Activated CD8-positive, alpha-beta memory T cell treated with anti-CD3 and anti-CD28 coated beads for 48 hours (primary cell): ENCODE measurements around the gene MAPK8IP2.

Experiments
- DNase-seq, 3 experiments: peaks; one replicate each; pipeline ENCODE4 v3.0.0-alpha.2; 2020; ENCODE audit warnings: low read depth in 2 of 3, low spot score in 2 of 3

MAPK8IP2 gene

DNA sequence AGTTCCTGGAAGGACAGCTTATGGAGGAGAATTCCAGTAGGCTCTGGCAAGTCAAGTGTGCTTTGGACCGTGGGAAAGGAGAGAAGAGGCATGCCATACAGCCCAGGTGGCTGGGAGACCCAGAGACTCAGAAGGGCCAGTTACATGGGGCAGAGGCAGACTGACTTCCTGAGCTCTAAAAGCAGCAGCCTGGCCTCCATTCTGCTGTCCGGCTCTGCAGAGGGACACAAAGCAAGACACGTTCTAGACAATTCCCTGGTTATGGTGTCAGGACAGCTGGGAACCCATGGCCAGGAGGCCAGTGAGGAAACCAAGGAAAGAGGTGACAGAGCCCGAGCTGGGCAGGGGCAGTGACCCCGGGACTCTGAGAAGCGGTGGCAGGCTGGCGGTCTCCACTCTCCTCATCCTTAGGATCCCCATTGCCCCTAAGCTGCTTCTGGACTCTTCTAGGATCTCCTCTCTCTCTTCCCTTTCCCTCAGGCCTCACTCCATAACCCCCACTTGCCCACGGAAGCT lies 25.1 kb upstream of the MAPK8IP2 start:
- DNase-seq: no peak

- no peak for DNase-seq
These were observed 24.5 kb upstream of the MAPK8IP2 start for GRCh38 chr22:50576070-50576469.

GRCh38 chr22:50576806-50577696 lies 23.5 kb upstream of the MAPK8IP2 start:
- DNase-seq: no peak

- DNase-seq: no peak
These were observed 23.0 kb upstream of the MAPK8IP2 start for GRCh38 chr22:50577697-50577986.

- DNase-seq: no peak
These were observed 22.4 kb upstream of the MAPK8IP2 start, which contains the start of gene CPT1B for GRCh38 chr22:50577987-50578775. TSS of gene CPT1B (minus strand) at chr22:50578427. CDS start at chr22:50577915, 512 bp downstream.

GRCh38 chr22:50578776-50579310 lies 21.8 kb upstream of the MAPK8IP2 start:
- no peak for DNase-seq

GRCh38 chr22:50579752-50580151 lies 20.8 kb upstream of the MAPK8IP2 start:
- DNase-seq: no peak

GRCh38 chr22:50581031-50581949 lies 19.3 kb upstream of the MAPK8IP2 start:
- no peak for DNase-seq

- no peak for DNase-seq
These were observed 18.6 kb upstream of the MAPK8IP2 start for GRCh38 chr22:50581950-50582492.

DNA sequence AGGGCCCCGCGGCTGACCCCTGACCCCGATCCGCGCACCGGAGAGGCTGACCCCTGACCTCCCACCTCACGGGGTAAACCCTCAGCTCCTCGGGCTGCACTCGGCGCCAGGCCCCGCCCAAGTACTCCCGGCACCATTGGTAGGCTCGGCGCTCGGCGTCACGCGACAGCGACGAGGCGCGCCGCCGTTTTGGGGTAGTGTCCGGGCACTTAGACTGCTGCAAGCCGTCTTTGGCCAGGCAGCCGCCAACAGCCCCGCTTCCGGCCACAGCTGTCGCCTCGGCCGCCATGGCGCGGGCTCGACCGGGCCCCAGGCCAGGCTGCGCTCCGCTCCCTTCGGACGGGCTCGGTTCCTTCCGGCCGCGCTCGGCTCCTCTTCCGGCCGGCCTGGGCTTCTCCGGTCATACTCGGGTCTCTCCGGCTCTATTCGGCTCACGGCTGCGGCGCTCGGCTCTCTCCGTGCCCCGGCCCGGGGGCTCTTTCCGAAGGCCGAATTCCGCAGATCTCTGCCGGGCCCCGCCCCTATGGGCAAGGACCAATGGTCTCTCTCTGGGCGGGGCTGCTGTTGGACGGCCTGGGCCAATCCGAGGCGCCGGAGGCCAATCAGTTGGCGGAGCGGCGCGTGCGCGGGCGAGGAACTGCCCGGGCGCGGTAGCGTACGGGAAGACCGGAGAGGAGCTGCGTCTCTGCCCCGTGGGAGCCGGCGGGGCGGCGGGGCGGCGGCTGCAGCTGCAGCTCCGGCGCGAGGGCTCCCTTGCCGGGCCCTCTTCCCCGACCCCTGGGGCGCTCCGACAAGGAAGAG lies 17.9 kb upstream of the MAPK8IP2 start, which contains the start of gene CHKB:
TSS of gene CHKB (minus strand) at position 357 of the 801 bp plus-strand sequence. CDS start at position 289, 68 bp downstream.
- peak; percentile 87 to 98 (median 94) for DNase-seq

DNA sequence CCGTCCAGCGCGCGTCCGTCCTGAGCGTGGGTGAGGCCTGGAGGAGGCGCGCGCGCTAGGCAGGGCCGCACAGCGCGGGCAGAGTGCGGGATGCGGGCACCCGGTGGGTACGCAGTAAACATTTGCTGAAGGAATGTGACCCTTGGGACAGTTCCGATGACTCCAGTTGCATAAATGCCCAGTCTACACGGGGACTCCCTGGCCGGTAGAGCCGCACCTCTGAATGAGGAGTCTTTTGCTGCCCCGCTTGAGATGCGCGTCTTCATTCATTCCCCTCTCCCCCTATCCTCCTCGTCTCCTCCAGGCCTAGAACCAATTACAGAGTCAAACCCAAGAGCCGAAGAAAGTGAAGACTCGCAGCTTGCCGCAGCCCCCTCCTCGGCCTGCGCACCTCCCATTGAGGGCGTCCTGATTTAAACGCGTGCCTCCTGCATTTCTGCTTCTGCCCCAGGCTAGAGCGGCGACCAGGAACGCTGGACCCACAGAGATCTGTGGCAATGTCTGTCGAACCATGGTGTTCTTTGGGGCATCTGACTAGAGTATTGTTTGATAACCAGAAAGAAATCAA lies 17.2 kb upstream of the MAPK8IP2 start:
- no peak for DNase-seq

- DNase-seq: no peak
These were observed 16.2 kb upstream of the MAPK8IP2 start for GRCh38 chr22:50584106-50585096.

DNA sequence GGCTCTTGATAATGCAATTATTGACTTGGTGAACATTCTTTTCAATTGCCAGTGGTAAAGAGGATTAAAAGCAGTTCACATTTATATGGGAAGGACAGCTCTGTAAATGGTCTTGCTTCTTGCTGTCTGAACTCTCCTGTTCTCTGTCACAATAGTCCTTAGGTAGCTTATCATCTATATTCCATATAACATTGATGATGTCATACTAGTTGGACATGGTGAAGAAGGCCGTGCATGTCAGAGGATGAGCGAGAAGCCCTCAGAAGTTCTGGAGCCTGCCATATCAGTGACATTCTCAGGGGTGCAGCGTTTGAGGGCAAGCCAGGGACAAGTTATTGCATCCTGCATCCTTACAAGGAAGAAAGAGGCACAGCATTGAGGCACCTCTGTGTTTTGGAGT lies 15.4 kb upstream of the MAPK8IP2 start:
- DNase-seq: no peak

GRCh38 chr22:50585781-50586180 lies 14.8 kb upstream of the MAPK8IP2 start:
- DNase-seq: no peak

DNA sequence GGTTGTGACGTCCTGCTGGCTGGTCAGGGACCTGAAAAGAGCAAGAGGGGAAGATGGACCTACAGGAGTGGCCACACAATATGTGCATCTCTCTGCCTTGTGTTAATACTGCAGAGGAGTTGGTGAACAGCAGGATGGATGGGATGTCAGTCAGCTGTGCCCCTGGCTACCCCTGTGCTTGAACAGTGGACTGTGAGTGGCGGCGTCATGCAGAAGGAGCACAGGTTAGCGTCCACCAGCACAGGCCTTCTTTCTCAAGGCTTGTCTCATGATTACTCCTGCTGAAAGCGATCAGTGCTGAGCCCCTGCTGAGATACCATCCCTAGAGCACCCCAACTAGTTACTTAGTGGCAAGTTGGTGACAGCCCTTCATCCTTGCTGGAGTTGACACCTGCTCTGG lies 14.2 kb upstream of the MAPK8IP2 start:
- DNase-seq: no peak

- no peak for DNase-seq
These were observed 13.2 kb upstream of the MAPK8IP2 start for GRCh38 chr22:50587407-50587806.

- no peak for DNase-seq
These were observed 5.4 kb upstream of the MAPK8IP2 start for GRCh38 chr22:50595189-50595588.

GRCh38 chr22:50597097-50597496 lies 3.5 kb upstream of the MAPK8IP2 start:
- no peak for DNase-seq
